Epidermal melanocyte (primary cell): ENCODE measurements around the gene ERMARD.
A peak's percentile ranks its signal among the peaks of the same experiment; 100 is the strongest.

Experiments used
- DNase-seq: peaks from one replicate; pipeline ENCODE4 v3.0.0; 2011; ENCODE audit warnings: low spot score; ENCODE audit not compliant: insufficient read length

Gene ERMARD

GRCh38 chr6:169751242-169752073 is at the start of gene ERMARD, which contains the start of gene DYNLT2:
ERMARD (plus strand) TSS chr6:169751622; CDS start chr6:169751658, 36 bp downstream.
DYNLT2 (minus strand) TSS chr6:169751572; CDS start chr6:169751458, 114 bp downstream.
- DNase-seq, result peak; percentile 86

GRCh38 chr6:169701954-169702839 is 49.2 kb upstream of the ERMARD start, which contains the start of the genes C6orf120 and WDR27:
C6orf120 (plus strand) TSS chr6:169702126; CDS start chr6:169702460, 334 bp downstream.
WDR27 (minus strand) TSS chr6:169702029; CDS start chr6:169689005, 13,024 bp downstream.
- peak; percentile 85 for DNase-seq

GRCh38 chr6:169702840-169703246 is 48.6 kb upstream of the ERMARD start:
- no peak for DNase-seq

GRCh38 chr6:169707772-169708171 is 43.6 kb upstream of the ERMARD start:
- DNase-seq, result no peak

GRCh38 chr6:169709293-169709692 is 42.1 kb upstream of the ERMARD start:
- no peak for DNase-seq

- no peak for DNase-seq
These were observed 41.4 kb upstream of the ERMARD start for GRCh38 chr6:169710009-169710408.

- DNase-seq, result no peak
These were observed 37.2 kb upstream of the ERMARD start for GRCh38 chr6:169714178-169714577.

- no peak for DNase-seq
These were observed 36.8 kb upstream of the ERMARD start for GRCh38 chr6:169714595-169714994.

- DNase-seq, result no peak
These were observed 32.3 kb upstream of the ERMARD start for GRCh38 chr6:169719117-169719516.

GRCh38 chr6:169720207-169720855 is 31.1 kb upstream of the ERMARD start:
- DNase-seq, result no peak

- DNase-seq, result no peak
These were observed 28.8 kb upstream of the ERMARD start for GRCh38 chr6:169722362-169723199.

- DNase-seq, result no peak
These were observed 28.1 kb upstream of the ERMARD start for GRCh38 chr6:169723200-169723909.

- no peak for DNase-seq
These were observed 27.4 kb upstream of the ERMARD start for GRCh38 chr6:169723991-169724493.

- peak; percentile 25 for DNase-seq
These were observed 26.8 kb upstream of the ERMARD start, which contains the start of gene PHF10 for GRCh38 chr6:169724494-169725124. PHF10 (minus strand) TSS chr6:169724500; CDS start chr6:169723931, 569 bp downstream.

GRCh38 chr6:169725125-169726048 is 26.0 kb upstream of the ERMARD start:
- DNase-seq, result no peak

- no peak for DNase-seq
These were observed 25.4 kb upstream of the ERMARD start for GRCh38 chr6:169726049-169726400.

GRCh38 chr6:169726963-169727362 is 24.5 kb upstream of the ERMARD start:
- no peak for DNase-seq

GRCh38 chr6:169729961-169730360 is 21.5 kb upstream of the ERMARD start:
- no peak for DNase-seq
